PC-3 (cell line): ENCODE results near the gene NES. TPM values are rescaled to one million over a fixed set of nuclear protein-coding genes. Genes with fewer than 3 reads are reported as not detected.

Experiments used
- ATAC-seq: fragments of 200-7000 bp; cut with Tn5 transposase; 2 replicates; pipeline ENCODE4 v1.9.1; 2020; ENCODE audit warnings: mild to moderate bottlenecking, moderate library complexity
- BruUV-seq: library from RNA; stranded (reverse); fragments of 400-500 nt; replicated peaks from 2 replicates; lab custom pipeline; 2021; lab: Mats Ljungman, UMichigan
- CTCF ChIA-PET: fragments of 300-600 bp; sonication (Branson Sonifier 250); formaldehyde crosslinking; loops from one replicate; lab custom pipeline; 2022; ENCODE audit warnings: antibody characterized with exemption; lab: Charles Lee
- POLR2A ChIA-PET: fragments of 300-600 bp; sonication (Branson Sonifier 250); formaldehyde crosslinking; loops from one replicate; lab custom pipeline; 2022; ENCODE audit warnings: antibody characterized with exemption; ENCODE audit not compliant: unreplicated experiment; lab: Charles Lee
- DNase-seq: peaks from one replicate; pipeline ENCODE4 v3.0.0-alpha.2; 2015
- H2AFZ ChIP-seq: fragments of 300-600 bp; sonication (generic); 2 replicates; pipeline ENCODE4 v1.6.0; 2016; ENCODE audit warnings: antibody characterized with exemption, low read length
- H3F3A ChIP-seq: fragments of 300-600 bp; sonication (generic); one replicate; pipeline ENCODE4 v1.6.0; 2017; ENCODE audit warnings: antibody characterized with exemption, low read length, control low read depth, mild to moderate bottlenecking; ENCODE audit not compliant: unreplicated experiment
- H3K27ac ChIP-seq: fragments of 300-600 bp; sonication (generic); 2 replicates; pipeline ENCODE4 v1.5.1; 2016; ENCODE audit warnings: mild to moderate bottlenecking, low read length
- H3K27me3 ChIP-seq: fragments of 300-600 bp; sonication (generic); 2 replicates; pipeline ENCODE4 v1.6.1; 2016; ENCODE audit warnings: low read length, mixed read lengths
- H3K36me3 ChIP-seq: fragments of 300-600 bp; sonication (generic); 2 replicates; pipeline ENCODE4 v1.6.1; 2016; ENCODE audit warnings: low read depth, mixed run types, low read length, mixed read lengths
- H3K4me1 ChIP-seq: fragments of 300-600 bp; sonication (generic); 2 replicates; pipeline ENCODE4 v1.5.1; 2016; ENCODE audit warnings: low read length; ENCODE audit not compliant: insufficient read depth
- H3K4me2 ChIP-seq: fragments of 300-600 bp; sonication (generic); 2 replicates; pipeline ENCODE4 v1.6.0; 2016; ENCODE audit warnings: low read length
- H3K4me3 ChIP-seq: fragments of 300-600 bp; sonication (generic); 2 replicates; pipeline ENCODE4 v1.5.1; 2016; ENCODE audit warnings: mild to moderate bottlenecking, low read length, mixed read lengths
- H3K79me2 ChIP-seq: fragments of 300-600 bp; sonication (generic); 2 replicates; pipeline ENCODE4 v1.6.1; 2017; ENCODE audit warnings: low read length, mixed read lengths
- H3K9ac ChIP-seq: fragments of 300-600 bp; sonication (generic); 2 replicates; pipeline ENCODE4 v1.6.0; 2016; ENCODE audit warnings: mild to moderate bottlenecking, low read length
- H3K9me2 ChIP-seq: fragments of 300-600 bp; sonication (generic); replicated peaks from 2 replicates; pipeline ENCODE4 v1.6.1; 2016; ENCODE audit warnings: mixed run types, low read length, mixed read lengths
- H3K9me3 ChIP-seq: fragments of 300-600 bp; sonication (generic); 2 replicates; pipeline ENCODE4 v1.6.1; 2016; ENCODE audit warnings: low read length, mixed read lengths
- H4K20me1 ChIP-seq: fragments of 300-600 bp; sonication (generic); 2 replicates; pipeline ENCODE4 v1.6.1; 2016; ENCODE audit warnings: low read length, mixed read lengths
- EZH2 ChIP-seq: fragments of 300-600 bp; sonication (generic); IDR thresholded peaks from one replicate; pipeline ENCODE4 v1.6.1; 2017; ENCODE audit warnings: antibody characterized with exemption, mild to moderate bottlenecking, low read length; ENCODE audit not compliant: unreplicated experiment
- EZH2phosphoT487 ChIP-seq: fragments of 300-600 bp; sonication (generic); IDR thresholded peaks from 2 replicates; pipeline ENCODE4 v1.6.1; 2018; ENCODE audit warnings: mild to moderate bottlenecking, antibody characterized with exemption, low read length, borderline replicate concordance
- intact Hi-C: fragments of 100-400 bp; cut with micrococcal nuclease; formaldehyde crosslinking; loops from 2 replicates; pipeline ENCODE4 v1.9.0; 2023
- total RNA-seq: library from RNA; depleted of rRNA; stranded (reverse); fragments of >200 nt; gene quantifications from 2 replicates; pipeline ENCODE4 v1.2.3, GENCODE V29; 2014
- TF ChIP-seq, protein P1 (sequence below): fragments of 300-600 bp; sonication (generic); conservative IDR thresholded peaks from 2 replicates; pipeline ENCODE4 v1.5.1; 2017; ENCODE audit warnings: antibody characterized with exemption, low read depth, mild to moderate bottlenecking, low read length

NES gene
- total RNA-seq, 1 experiment from 2014 or later = 58.2 TPM

DNA sequence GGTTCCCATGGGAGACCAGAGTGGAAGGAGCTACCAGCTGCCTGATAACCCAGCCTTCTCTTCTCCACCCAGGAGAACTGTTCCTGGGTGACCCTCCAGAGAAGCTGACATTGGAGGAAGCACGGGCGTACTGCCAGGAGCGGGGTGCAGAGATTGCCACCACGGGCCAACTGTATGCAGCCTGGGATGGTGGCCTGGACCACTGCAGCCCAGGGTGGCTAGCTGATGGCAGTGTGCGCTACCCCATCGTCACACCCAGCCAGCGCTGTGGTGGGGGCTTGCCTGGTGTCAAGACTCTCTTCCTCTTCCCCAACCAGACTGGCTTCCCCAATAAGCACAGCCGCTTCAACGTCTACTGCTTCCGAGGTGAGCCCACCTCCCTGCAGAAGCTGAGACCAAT, 28.7 kb downstream of the NES start:
- H3K36me3 ChIP-seq = no peaks in the 10 kb centered on the region

DNA sequence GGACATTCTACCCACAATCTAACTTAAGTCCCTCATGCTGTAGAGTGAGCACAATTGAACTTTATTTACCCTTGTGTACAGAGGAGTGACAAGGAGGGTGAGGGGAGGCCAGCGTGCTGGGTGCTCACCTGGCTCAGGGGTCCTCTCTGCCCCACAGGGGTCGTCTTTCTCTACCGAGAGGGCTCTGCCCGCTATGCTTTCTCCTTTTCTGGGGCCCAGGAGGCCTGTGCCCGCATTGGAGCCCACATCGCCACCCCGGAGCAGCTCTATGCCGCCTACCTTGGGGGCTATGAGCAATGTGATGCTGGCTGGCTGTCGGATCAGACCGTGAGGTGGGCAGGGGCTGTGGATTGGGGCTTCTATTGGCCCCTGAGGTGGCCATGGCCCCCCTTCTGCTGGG, 29.9 kb downstream of the NES start:
- H3K4me1 ChIP-seq = no peaks in the 10 kb centered on the region
- no peak overlapping the region for H3K27ac ChIP-seq
- H3K79me2 ChIP-seq = no peaks in the 10 kb centered on the region
- H3K4me3 ChIP-seq = no peak overlapping the region
- no peak overlapping the region for H3K9ac ChIP-seq
- no peaks in the 10 kb centered on the region for H3K9me3 ChIP-seq
- peaks cover 3% of the 10 kb centered on the region for H3K27me3 ChIP-seq
- no peaks in the 10 kb centered on the region for H3K36me3 ChIP-seq
- H3K4me2 ChIP-seq = no peak overlapping the region
- ATAC-seq (no peak), DNase-seq (no peak)
- intact Hi-C loops = no loop called here
- no peaks in the 10 kb centered on the region for H4K20me1 ChIP-seq
- no TSS peak for BruUV-seq
- POLR2A ChIA-PET = no interaction called here
- no peak for TF ChIP-seq EZH2phosphoT487
- TF ChIP-seq, protein P1, sequence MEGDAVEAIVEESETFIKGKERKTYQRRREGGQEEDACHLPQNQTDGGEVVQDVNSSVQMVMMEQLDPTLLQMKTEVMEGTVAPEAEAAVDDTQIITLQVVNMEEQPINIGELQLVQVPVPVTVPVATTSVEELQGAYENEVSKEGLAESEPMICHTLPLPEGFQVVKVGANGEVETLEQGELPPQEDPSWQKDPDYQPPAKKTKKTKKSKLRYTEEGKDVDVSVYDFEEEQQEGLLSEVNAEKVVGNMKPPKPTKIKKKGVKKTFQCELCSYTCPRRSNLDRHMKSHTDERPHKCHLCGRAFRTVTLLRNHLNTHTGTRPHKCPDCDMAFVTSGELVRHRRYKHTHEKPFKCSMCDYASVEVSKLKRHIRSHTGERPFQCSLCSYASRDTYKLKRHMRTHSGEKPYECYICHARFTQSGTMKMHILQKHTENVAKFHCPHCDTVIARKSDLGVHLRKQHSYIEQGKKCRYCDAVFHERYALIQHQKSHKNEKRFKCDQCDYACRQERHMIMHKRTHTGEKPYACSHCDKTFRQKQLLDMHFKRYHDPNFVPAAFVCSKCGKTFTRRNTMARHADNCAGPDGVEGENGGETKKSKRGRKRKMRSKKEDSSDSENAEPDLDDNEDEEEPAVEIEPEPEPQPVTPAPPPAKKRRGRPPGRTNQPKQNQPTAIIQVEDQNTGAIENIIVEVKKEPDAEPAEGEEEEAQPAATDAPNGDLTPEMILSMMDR = no peak
- no peak for TF ChIP-seq EZH2
- no peak overlapping the region for H2AFZ ChIP-seq
- CTCF ChIA-PET = no interaction called here
- no peaks in the 10 kb centered on the region for H3F3A ChIP-seq
- H3K9me2 ChIP-seq = no peaks in the 10 kb centered on the region

More for the DNA sequence above, 28.7 kb downstream of the NES start:
- Histone ChIP-seq H3K9me2 (no peaks in the 10 kb centered on the region), H3K4me3 (no peak overlapping the region), H3K4me1 (no peaks in the 10 kb centered on the region), H3K27me3 (no peaks in the 10 kb centered on the region), H2AFZ (no peak overlapping the region), H3K4me2 (no peak overlapping the region), H3K27ac (no peak overlapping the region), H3K79me2 (no peaks in the 10 kb centered on the region), H3F3A (no peaks in the 10 kb centered on the region), H4K20me1 (no peaks in the 10 kb centered on the region), H3K9ac (no peak overlapping the region), H3K9me3 (no peaks in the 10 kb centered on the region)
- intact Hi-C loops = no loop called here
- ChIA-PET POLR2A (no interaction called here), CTCF (interaction anchor here (0.9 to 1.6 kb wide), 3 partner anchors 11 to 22 kb away, joined by 3 read pairs; no protein-coding TSS in a partner anchor)
- DNase-seq = no peak
- no TSS peak for BruUV-seq
- TF ChIP-seq EZH2 (no peak), EZH2phosphoT487 (no peak)
- TF ChIP-seq, protein P1 = no peak
- ATAC-seq = no peak

DNA sequence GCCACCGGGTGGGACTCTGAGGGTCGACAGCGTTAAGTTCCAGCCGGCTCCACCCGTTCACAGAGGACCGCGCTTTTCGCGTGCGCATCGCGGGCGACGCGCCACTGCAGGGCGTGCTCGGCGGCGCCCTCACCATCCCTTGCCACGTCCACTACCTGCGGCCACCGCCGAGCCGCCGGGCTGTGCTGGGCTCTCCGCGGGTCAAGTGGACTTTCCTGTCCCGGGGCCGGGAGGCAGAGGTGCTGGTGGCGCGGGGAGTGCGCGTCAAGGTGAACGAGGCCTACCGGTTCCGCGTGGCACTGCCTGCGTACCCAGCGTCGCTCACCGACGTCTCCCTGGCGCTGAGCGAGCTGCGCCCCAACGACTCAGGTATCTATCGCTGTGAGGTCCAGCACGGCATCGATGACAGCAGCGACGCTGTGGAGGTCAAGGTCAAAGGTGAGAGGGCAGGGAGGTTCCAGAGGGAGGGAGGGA, 30.4 kb downstream of the NES start:
- DNase-seq (no peak), ATAC-seq (no peak)
- H3K27me3 ChIP-seq = peaks cover 8% of the 10 kb centered on the region
- no TSS peak for BruUV-seq
- TF ChIP-seq, protein P1 = no peak
- TF ChIP-seq EZH2 = no peak
- TF ChIP-seq EZH2phosphoT487 = no peak
- H3K79me2 ChIP-seq = no peaks in the 10 kb centered on the region
- no peaks in the 10 kb centered on the region for H3K36me3 ChIP-seq
- no peak overlapping the region for H3K4me2 ChIP-seq
- H3K9me3 ChIP-seq = no peaks in the 10 kb centered on the region
- no peak overlapping the region for H3K27ac ChIP-seq
- H3F3A ChIP-seq = no peaks in the 10 kb centered on the region
- CTCF ChIA-PET = no interaction called here
- POLR2A ChIA-PET = no interaction called here
- no peaks in the 10 kb centered on the region for H4K20me1 ChIP-seq
- no peaks in the 10 kb centered on the region for H3K4me1 ChIP-seq
- intact Hi-C loops = no loop called here
- H3K9me2 ChIP-seq = no peaks in the 10 kb centered on the region
- no peak overlapping the region for H3K4me3 ChIP-seq
- H3K9ac ChIP-seq = no peak overlapping the region
- no peak overlapping the region for H2AFZ ChIP-seq
